Measurements from ENCODE around the gene SHISAL2A.
"Not testable (repeated sequence)": the region's sequence is repeated elsewhere in the genome, so short reads cannot be mapped to it uniquely, and the experiment has no call there.

SHISAL2A gene

DNA sequence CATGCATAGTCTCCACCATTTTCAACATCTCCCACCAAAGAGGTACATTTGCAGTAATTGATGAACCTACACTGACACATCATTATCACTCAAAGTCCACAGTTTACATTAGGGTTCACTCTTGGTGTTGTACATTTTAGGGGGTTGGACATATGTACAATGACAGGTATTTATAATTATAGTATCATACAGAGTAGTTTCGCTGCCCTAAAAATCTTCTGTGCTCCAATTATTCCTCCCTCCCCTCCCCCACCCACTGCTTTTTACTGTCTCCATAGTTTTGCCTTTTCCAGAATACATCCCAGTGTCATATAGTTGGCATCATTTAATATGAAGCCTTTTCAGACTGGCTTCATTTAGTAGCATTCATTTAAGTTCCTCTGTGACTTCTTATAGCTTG lies 51.6 kb downstream of the SHISAL2A start:
- no peak for DNase-seq (ENCODE audit: low read depth in 2 of 2)

DNA sequence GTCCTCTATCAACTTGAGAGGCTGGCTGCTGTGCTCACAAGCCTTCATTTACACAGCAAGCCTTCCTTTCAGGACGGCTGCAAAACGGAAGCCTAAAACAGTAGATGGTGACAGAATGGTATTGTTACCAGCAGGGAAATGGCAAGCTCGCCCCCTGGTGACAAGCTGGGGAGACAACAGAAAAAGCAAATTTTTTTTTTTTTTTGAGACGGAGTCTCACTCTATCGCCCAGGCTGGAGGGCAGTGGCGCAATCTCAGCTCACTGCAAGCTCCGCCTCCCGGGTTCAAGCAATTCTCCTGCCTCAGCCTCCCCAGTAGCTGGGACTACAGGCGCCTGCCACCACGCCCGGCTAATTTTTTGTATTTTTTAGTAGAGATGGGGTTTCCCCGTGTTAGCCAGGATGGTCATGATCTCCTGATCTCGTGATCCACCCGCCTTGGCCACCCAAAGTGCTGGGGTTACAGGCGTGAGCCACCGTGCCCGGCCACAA lies 53.3 kb downstream of the SHISAL2A start:
- DNase-seq (ENCODE audit: low read depth in 2 of 2) = peak; percentile 57 to 64

DNA sequence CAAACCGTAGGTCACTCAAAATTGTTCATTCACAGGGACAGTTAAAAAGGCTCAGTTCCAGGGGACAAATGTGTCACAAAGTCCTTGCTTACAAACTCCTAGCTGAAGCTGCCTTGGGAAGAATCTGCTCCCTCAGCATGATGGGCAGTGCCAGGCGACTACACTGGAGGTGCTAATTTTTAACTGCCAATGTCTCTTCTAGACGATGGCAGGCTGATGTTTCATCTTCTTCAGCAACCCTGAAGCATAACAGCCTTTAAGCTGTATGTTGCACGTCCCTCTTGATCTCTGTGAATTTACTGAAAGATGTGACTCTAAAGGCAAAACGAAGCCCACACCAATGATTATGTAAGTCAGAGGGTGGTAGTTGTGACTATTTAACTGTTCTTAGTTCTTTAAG lies 53.9 kb downstream of the SHISAL2A start:
- no peak for DNase-seq (ENCODE audit: low read depth in 2 of 2)

DNA sequence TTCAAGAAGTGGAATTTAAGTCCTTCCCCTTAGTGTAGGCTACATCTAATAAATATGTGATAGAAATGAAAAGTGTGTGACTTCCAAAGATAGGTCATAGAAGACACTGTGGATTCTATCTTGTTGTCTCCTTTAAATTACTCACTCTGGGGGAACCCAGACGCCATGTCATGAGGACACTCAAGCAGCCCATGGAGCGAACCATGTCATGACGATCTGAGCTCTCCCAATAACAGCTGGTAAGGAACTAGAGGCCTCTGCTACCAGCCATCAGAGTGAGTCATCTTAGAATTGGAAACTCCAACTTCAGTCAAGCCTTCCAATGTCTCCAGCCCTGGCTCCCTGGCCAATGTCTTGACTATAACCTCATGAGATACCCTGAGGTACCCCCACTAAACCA lies 58.9 kb downstream of the SHISAL2A start:
- no peak for DNase-seq (ENCODE audit: low read depth in 2 of 2)

DNA sequence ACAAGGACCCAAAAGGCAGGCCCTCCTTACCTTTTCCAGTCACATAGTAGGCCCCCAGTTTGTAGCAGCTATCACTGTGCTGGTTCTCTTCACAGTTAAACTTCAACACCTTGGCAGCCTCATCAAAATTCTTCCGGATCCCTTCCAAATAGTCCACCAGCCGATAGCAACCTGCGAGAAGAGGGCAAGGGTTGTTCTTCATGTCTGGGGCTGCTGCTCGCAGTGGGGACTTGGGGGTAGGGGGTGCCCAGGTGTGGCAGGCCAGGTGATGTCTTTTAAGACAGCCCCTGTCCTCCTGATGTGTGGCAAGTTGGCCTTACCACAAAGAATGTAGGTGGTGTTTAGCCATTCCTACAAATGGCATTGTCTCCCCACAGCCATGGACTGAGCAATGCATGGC lies 59.7 kb downstream of the SHISAL2A start:
- DNase-seq (ENCODE audit: low read depth in 2 of 2) = no peak

DNA sequence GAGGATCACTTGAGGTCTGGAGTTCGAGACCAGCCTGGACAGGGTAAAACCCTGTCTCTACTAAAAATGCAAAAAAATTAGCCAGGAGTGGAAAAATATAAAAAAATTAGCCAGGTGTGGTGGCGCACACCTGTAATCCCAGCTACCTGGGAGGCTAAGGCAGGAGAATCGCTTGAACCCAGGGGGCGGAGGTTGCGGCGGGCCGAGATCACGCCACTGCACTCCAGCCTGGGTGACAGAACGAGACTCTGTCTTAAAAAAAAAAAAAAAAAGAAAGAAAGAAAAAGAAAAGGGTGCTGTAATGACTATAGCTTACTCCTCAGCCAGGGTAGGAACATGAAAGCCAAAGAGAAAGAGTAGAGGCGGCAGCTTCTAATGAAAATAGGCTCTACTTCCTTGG lies 60.4 kb downstream of the SHISAL2A start:
- DNase-seq (ENCODE audit: low read depth in 2 of 2) = not testable (repeated sequence)

DNA sequence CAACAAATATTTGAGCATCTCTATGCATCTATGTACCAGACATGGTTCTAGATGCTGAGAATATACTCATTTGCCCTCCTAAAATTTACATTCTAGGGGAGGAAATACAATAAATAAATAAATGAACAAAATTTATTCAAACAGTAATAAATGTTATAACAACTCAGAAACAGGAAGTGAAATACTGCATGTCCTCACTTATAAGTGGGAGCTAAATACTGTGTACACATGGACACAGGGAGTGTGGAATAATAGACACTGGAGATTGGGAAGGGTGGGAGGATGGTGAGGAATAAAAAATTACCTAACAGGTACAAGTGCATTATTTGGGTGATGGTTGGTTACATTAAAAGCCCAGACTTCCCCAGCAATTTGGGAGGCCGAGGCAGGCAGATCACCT lies 60.9 kb downstream of the SHISAL2A start:
- DNase-seq (ENCODE audit: low read depth in 2 of 2) = no peak

DNA sequence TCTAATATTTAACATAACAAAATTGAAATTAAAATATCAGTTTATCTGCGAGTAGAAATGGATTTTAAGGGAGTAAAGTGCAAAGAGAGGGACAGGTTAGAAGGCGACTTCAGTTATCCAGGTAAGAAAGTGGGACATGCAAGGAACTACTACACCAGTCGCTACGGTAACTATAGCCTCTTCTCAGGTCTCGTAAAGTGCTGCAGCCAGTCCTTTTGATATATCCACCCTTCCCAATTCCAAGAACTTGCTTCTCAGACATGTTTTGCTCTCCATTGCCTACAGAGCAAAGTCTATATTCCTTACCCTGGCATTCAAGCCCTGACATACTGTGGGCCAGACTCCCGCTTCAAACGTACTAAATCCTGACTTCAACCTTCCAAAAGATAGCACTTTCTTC lies 62.7 kb downstream of the SHISAL2A start:
- DNase-seq (ENCODE audit: low read depth in 2 of 2) = no peak

DNA sequence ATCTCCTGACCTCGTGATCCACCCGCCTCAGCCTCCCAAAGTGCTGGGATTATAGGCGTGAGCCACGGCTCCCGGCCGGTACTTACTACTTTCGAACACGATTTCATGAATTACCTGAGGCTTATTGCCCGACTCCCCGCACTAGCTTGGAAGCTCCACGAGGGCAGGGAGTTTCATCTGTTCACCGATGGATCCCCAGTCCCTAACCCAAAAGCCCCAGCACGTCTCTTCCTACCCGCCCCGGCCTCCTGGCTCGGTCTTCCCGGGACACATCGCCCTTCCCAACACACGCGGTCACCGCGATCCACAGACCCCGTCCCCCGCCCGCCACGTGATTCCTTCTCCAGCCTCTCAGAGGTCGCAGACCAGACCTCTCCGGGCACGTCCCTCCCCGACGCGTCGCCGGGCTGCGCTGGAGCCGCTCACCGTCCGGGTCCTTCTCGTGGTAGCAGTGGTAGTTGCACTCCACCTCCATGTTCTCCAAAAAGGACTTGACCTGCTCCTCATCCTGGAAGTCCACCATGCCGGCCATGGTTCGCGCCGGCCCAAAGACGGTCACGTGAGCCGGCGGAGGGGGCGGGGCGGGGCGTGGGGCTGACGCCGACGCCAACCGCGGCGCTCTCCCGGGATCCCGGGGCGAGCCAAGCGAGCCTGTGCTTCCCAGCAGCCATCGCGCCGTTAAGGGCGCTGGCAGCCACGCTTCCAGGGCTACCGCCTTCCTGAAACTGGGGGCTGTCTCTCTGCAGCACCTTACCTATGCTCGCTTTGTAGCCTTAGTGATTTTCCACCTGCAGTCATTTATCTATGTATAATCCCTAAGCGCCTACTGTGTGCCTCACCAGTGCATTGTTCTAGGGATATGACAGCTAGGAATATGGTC lies 65.1 kb downstream of the SHISAL2A start, which contains the start of gene COA7:
COA7 (minus strand) TSS at position 553 of the 880 bp plus-strand sequence; CDS start at position 532, 21 bp downstream.
- DNase-seq (ENCODE audit: low read depth in 2 of 2) = peak; percentile 48 to 72

DNA sequence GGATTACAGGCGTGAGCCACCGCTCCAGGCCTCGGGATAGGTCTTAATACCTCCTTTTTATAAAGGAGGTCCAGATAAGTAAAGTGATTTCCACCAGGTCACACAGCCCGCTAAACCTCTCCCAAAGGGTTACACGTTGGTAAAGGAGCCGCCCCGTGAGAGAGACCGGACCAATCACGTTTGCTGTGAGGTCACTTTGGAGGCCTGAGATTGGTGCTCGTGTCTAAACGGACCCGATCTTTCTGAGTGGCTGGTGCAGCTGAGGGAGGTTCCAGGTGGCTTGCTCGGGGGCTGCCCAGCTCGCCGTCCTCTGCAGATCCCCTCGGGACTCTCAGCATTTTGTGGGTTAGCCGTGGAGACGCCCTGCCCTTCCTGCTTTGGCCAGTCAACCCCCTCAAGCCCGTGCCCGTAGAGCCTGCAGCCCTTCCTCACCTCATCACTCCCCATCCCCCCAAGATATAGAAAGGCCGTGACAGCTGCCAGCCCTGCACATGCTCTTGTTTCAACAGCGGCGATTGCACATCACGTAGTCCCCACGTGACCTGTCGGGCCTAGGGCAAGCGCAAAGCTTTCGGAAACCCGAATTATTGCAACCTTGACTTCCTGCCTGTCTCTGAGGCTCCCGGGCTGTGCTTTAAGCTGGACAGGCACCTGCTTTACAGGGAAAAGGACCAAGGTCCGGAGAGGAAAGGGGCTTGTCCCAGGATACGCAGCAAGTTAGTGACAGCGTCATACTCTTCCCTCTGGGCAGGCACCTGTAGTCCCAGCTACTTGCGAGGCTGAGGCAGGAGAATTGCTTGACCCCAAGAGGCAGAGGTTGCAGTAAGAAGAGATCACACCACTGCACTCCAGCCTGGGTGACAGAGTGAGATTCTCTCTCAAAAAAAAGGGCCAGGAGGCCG lies 70.2 kb downstream of the SHISAL2A start:
- DNase-seq (ENCODE audit: low read depth in 2 of 2) = peak; percentile 64 to 65

DNA sequence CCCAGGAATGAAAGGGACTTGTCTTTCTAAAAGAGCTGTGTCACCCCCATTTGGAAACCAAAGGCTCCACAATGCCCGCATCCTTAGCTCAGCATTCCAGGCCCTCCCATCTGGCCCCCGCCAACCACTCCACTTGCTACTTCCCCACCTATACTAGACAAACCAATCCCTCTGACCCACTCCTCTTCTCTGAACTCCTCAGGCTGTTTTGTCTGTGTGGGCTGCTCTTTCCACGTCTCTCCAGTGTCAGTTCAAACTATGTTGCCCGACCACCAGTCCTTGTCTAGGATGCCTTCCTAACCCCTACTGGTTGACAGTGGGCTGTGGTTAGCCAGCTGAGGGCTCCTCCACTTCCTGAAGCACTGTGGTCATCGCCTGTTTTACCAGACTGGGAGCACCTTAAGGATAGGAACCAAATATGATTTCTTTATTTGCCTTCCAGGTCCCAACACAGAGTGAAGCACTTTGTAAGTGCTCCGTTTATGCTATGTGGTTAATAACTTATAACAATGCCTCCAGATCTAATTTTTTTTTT lies 73.2 kb downstream of the SHISAL2A start:
- DNase-seq (ENCODE audit: low read depth in 2 of 2) = no peak
